Activated T-helper 1 cell treated with Interleukin-2 at 50 U/mL for 16 hours (primary cell): ENCODE results near the gene ZNF627.
"Not testable (repeated sequence)": the region's sequence is repeated elsewhere in the genome, so short reads cannot be mapped to it uniquely, and the experiment has no call there.

Source experiments
- DNase-seq: peaks from one replicate; pipeline ENCODE4 v3.0.0-alpha.2; 2020; ENCODE audit warnings: low read depth

ZNF627 gene

GRCh38 chr19:11574689-11575088 lies 22.6 kb upstream of the ZNF627 start:
- DNase-seq = no peak

DNA sequence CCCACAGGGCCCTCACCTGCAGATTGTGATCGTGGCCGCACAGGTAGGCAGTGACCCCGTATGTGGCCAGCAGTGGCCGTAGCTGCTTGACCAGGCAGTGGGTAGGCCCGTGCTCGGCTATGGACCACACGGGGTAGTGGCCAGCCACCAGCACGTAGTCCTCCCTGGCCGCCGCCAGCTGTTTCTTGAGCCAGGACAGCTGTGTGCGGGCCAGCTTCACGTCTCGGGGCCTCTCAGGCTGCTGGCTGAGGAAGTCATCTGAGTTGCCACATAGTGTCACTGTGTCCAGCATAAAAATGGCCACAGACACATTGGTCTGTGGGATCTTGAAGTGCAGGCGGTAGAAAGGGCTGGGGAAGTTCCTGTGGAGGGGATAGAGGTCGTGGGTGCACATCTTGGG lies 21.1 kb upstream of the ZNF627 start:
- DNase-seq = no peak

- no peak for DNase-seq
Observed at GRCh38 chr19:11577451-11578257, 19.6 kb upstream of the ZNF627 start, which contains the start of gene ACP5. Gene ACP5, minus strand, starts transcription at chr19:11577645. Its CDS starts 328 bp downstream, at chr19:11577317.

DNA sequence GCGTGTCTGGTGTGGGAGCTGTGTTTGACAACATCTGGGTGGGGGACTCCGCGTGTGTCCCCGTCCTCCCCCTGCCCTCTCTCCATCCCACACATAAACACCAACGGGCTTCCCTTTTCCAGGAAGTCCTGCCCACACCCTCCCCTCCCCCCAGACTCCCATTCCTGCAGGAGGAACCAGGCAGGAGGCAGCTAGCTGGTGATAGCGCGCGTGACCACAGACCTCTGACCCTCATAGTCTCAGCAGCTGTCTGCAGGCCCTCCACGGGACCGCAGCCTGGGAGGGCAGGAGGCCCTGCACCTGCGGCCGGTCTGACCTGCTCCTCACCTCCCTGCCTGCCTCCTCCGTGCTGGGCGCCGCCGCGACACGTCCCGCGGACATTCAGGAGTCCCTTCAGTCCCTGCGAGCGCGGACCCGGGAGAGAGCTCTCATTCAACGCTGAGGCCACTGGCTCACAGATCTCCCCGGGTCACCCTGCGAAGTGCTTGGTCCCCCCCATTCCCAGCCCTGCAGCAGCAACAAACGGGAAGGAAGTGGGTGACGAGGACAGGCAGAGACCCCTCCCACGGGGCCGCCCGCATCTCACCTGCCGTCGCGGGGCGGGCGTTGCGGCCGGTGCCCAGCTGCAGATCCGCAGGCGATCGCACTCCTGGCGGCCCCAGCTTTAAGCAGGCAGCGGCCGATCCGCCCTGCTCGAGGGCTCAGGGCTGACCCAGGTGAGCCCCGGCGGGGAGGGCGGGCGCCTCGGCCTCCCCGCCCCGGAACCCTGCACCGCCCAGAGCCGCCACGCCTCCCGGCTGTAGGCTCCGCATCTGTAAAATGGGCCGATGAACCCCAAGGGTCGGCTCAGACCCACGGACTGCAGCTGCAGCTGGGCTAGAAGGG lies 18.8 kb upstream of the ZNF627 start:
- DNase-seq = peak; percentile 6

- no peak for DNase-seq
Observed at GRCh38 chr19:11580116-11580515, 17.2 kb upstream of the ZNF627 start.

DNA sequence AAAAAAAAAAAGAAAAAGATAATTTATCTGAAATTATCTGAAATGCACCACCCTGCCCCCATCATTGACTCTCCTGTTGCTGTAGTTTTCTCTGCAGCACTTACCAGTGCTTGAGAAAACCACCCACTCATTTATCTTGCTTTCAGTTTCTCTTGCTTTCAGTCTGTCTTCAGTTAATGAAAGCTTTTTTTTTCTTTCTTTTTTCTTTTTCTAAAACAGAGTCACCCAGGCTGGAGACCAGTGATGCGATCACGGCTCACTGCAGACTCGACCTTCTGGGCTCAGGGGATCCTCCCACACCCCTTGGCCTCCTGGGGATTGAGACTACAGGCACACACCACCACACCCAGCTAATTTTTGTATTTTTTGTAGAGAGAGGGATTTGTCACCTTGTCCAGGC lies 15.5 kb upstream of the ZNF627 start:
- no peak for DNase-seq

DNA sequence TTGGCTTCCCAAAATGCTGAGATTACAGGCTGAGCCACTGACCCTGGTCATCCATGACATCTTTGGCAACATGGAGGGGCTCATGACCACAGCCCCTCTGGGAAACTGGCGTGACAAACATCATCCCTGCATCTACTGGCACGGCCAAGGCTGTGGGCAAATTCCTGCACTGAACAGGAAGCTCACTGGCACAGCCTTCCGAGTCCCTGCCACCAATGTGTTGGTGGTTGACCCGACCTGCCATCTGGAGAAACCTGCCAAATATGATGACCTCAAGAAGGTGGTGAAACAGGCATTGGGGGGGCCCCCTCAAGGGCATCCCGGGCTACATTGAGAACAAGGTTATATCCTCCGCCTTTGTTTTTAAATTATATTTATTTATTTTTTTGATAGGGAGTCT lies 11.0 kb upstream of the ZNF627 start:
- no peak for DNase-seq

DNA sequence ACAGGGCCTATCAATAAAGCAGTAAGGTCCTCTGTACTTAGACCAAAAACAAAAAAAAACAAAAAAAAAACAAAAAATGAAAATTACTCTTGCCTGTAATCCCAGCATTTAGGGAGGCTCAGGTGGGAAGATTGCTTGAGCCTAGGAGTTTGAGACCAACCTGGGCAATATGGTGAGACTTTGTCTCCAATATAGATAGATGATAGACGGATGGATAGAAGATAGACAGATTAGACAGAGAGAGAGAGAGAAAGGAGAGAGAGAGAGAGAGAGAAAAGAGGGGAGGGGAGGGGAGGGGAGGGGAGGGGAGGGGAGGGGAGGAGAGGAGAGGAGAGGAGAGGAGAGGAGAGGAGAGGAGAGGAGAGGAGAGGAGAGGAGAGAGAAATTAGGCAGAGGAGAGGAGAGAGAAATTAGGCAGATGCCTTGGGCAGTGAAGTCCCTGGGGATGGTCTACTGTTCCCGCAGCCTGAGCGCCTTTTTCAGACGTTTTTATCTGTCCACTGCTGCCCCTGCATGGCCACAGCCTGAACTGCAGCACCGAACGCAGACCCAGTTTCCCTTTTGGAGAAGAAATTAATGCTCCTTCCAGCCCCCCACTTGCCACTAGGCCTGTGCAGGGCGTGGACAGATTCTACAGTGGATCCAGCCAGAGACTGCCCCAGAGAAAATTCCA lies 9.8 kb upstream of the ZNF627 start:
- peak; percentile 52 for DNase-seq

DNA sequence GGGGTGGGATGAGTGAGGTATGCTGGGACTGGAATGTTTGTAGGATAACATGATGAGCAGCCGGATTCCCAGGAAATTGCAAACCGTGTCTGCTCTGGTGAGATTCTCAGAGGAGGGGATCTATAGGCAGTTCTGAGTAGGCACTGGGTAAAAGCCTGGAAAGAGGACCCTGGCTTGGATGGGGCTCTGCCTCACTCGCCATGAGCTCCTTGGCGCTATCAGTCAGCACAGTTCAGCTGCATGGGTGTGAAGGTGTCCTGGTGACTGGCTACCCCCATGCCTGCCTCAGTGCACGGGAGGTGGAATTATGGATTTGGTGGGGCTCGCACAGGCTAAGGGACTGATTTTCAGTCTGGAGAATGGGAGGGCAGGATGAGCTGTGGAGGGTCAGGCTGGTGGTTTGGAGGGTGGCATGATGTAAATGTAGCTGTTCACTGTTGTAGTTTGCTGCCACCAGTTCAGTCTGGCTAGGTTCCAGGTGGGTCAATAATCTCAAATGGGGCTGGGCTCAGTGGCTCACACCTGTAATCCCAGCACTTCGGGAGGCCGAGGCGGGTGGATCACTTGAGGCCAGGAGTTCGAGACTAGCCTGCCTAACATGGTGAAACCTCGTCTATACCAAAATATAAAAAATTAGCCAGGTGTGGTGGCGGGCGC lies 9.2 kb upstream of the ZNF627 start:
- DNase-seq = no peak

GRCh38 chr19:11594084-11594483 lies 3.2 kb upstream of the ZNF627 start:
- no peak for DNase-seq

- no peak for DNase-seq
Observed at GRCh38 chr19:11596156-11596555, 1.1 kb upstream of the ZNF627 start.

DNA sequence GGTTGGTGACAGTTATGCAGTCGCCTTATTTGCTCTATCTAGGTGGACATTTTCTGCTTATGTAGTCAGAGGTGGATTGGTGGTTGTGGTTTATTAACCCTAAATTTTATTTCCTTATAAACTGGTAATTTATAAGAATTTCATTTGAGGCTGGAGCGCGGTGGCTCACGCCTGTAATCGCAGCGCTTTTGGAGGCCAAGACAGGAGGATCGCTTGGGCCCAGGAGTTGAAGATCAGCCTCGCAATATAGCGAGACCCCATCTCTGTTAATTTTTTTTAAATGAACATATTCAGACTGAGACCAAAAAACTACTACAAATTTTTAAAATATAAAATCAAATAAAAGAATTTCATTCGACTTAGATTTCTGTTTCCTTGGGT lies 810 bp downstream of the ZNF627 start:
- DNase-seq = no peak

DNA sequence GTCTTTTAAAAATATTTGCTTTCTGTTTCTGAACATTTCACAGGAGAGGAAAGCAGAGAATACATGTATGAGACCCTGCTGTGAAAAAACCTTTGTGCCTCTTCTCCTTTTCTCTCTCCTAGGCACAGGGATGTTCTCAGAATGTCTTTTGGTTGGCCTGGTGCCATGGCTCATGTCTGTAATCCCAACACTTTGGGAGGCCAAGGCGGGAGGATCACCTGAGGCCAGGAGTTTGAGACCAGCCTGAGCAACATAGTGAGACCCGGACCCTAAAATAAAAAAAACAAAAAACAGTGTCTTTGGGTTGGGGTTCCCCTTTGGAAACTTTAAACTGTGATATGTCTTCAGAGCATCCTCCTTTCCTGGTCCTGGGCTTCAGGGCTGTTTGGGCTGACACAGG lies 1.5 kb downstream of the ZNF627 start:
- no peak for DNase-seq

DNA sequence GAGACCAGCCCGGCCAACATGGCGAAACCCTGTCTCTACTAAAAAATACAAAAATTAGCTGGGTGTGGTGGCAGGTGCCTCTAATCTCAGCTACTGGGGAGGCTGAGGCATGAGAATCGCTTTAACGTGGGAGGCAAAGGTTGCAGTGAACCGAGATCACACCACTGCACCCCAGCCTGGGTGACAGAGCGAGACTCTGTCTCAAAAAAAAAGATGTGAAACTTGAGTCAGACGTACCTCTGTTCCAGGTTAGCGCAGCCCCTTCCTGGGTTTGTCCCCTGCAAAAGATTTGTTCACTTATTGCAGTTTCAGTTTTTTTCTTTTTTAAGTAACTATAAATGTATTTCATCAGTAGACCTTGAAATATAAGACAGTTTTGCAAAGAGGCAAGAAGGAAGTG lies 2.4 kb downstream of the ZNF627 start:
- not testable (repeated sequence) for DNase-seq

GRCh38 chr19:11606484-11606883 lies 9.2 kb downstream of the ZNF627 start:
- no peak for DNase-seq

GRCh38 chr19:11611730-11612129 lies 14.4 kb downstream of the ZNF627 start:
- DNase-seq = no peak

DNA sequence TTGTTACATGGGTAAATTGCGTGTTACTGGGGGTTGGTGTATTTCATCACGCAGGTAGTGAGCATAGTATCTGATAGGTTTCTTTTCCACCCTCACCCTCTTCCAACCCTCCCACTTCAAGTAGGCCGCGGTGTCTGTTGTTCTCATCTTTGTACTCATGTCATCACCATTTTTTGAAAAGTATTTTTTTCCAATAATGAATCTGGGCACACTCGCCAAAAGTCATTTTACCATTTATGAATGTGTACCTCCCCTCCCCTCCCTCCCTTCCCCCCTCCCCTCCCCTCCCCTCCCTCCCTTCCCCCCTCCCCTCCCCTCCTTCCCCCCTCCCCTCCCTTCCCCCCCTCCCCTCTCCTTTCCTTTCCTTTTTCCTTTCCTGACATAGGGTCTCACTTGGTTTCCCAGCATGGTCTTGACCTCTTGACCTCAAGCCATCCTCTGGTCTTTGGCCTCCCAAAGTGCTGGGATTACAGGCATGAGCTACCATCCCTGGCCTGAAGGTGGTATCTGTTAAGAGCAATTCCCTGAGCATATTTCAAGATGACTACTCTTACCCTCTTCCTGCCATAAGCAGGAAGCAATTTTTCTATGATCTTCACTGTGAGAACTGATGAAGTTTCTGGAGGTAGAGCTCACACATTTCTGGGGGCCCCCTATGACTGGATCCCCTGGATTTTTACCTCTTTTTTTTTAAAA lies 15.7 kb downstream of the ZNF627 start:
- no peak for DNase-seq

DNA sequence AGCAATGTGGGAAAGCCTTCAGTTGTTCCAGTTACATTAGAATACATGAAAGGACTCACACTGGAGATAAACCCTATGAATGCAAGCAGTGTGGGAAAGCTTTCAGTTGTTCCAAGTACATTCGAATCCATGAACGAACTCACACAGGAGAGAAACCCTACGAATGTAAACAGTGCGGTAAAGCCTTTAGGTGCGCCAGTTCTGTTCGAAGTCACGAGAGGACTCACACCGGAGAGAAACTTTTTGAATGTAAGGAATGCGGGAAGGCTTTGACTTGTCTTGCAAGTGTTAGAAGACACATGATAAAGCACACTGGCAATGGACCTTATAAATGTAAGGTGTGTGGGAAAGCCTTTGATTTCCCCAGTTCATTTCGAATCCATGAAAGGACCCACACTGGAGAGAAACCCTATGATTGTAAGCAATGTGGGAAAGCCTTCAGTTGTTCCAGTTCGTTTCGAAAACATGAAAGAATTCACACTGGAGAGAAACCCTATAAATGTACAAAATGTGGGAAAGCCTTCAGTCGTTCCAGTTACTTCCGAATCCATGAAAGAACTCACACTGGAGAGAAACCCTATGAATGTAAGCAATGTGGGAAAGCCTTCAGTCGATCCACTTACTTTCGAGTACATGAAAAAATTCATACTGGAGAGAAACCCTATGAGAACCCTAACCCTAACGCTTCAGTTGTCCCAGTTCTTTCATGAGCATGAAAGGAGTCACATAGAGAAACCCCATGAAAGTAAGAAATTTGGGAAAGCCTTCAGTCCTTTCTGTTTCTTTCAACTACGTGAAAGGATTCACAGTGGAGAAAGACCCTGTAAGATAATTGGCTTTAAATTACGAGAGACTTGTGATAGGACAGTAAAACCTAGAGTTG lies 20.1 kb downstream of the ZNF627 start:
- no peak for DNase-seq

DNA sequence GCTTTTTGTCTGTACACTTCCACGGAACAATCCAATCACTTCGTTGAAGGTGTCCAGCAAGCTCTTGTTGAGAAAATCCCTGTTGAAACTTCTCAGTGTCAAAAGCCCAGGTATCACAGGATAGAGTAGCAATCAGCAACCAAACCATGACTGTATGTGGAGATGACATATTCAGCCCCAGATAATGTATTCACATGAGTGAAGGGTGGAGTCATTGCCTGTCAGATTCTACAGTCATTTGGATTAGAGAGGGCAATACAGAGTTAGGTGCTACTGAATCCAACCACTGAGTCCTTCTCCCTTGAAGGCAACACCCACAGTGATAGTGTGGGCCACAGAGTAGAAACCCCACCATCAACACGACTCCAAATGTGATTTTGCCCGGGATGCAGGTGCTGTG lies 23.3 kb downstream of the ZNF627 start:
- no peak for DNase-seq

GRCh38 chr19:11622401-11622800 lies 25.1 kb downstream of the ZNF627 start:
- not testable (repeated sequence) for DNase-seq
